Erythroblast (primary cell): Measurements from ENCODE around the gene GPATCH4.

ENCODE experiments used
- GATA1 ChIP-seq: IDR thresholded peaks from 2 replicates; pipeline ENCODE4 v1.6.1; 2011; ENCODE audit warnings: low read depth, mild to moderate bottlenecking, control low read depth, low read length, moderate library complexity
- POLR2A ChIP-seq: IDR thresholded peaks from 2 replicates; pipeline ENCODE4 v1.6.1; 2011; ENCODE audit warnings: mild to moderate bottlenecking, low read length

DNA sequence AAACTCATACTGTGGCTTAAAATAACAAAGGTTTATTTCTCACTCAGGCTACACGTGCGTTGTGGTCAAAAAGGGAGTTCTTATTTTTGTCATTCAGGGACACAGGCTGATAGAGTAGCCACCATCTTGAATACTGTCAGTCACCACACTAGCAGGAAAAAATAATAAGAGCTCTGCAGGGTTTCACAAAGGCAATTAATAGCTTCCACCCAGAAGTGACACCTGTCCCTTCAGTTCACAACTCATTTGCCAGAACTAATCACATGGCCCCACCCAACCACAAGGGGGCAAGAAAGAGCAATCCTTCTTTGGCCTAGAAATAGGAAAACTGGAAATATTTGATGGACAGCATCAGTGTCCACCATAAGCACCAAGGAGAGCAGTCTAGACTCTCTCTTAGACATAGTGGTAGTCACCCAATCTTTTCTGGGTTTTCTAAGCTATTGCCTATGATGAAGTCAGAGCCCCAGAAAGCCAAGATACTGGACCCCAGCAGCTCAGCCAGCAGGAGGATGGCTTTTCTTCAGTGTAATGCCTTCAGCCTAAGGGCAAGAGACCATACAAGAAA, 26.1 kb upstream of the GPATCH4 start:
- TF ChIP-seq POLR2A (no peak), GATA1 (no peak)
